IPS-NIHi11 (cell line): Measurements from ENCODE around the gene PDE4A.
A peak's percentile ranks its signal among the peaks of the same experiment; 100 is the strongest.
"Not testable (repeated sequence)": the region's sequence is repeated elsewhere in the genome, so short reads cannot be mapped to it uniquely, and the experiment has no call there.

Experiments used
- DNase-seq: peaks from one replicate; pipeline ENCODE4 v3.0.0; 2012; ENCODE audit warnings: mixed read lengths, low spot score

PDE4A gene

DNA sequence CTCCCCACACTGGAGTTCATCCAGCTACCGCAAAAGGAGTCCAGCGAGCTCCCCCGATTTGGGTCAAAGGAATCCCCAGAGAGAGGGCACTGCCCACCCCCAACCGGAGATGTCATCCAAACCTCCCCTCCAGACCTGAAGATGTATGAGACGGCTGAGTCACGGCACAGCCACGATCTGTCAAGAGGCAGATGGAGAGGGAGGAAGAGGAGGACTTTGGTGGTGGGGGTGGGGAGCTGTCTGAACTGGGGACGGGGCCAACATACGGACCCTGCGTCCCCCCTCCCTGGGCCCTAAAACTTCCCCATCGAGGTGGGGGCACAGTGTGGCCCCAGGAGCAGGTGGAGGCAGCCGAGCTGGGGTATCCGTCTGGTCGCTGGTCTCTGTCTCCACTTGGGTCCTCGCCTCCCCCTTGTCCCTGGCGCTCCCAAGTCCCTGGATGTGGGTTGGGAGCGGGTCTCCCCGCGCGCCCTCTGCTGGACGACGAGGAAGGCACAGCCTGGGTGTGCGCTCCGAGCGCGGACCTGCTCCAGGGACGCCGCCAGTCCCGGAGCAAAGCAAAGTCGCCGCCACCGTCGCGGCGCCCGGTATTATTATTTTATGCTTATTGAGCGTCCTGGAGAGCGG is 3.8 kb downstream of the PDE4A start:
- peak; percentile 93 for DNase-seq

GRCh38 chr19:10427169-10427568 is 6.8 kb downstream of the PDE4A start:
- DNase-seq, result no peak

- DNase-seq, result no peak
Observed at GRCh38 chr19:10428996-10429381, 8.7 kb downstream of the PDE4A start.

DNA sequence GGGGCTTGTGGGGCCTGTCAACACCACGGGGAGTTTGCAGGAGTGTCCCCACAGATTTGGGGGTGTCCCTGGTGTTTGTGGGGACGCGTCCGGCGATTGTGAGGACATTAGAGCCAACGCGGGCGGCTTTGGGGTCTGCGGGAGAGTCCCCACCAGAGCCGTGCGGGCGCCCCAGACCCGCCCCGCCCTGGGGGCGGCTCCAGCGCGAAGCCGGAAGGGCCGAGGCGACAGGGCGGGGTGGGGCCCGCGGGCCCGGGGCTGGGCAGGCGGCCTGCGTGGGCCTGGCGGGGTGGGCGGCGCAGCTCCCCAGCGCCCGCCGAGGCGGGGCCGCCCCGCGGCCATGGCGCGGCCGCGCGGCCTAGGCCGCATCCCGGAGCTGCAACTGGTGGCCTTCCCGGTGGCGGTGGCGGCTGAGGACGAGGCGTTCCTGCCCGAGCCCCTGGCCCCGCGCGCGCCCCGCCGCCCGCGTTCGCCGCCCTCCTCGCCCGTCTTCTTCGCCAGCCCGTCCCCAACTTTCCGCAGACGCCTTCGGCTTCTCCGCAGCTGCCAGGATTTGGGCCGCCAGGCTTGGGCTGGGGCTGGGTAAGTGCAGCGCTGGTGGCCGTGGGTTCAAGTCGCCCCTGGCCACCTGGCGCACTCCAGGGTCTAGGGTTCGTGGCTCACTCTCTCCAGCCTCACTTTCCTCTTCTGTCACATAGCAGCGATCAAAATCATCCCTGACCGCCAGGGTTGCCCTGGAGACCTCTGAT is 10.3 kb downstream of the PDE4A start:
- DNase-seq, result peak; percentile 67

DNA sequence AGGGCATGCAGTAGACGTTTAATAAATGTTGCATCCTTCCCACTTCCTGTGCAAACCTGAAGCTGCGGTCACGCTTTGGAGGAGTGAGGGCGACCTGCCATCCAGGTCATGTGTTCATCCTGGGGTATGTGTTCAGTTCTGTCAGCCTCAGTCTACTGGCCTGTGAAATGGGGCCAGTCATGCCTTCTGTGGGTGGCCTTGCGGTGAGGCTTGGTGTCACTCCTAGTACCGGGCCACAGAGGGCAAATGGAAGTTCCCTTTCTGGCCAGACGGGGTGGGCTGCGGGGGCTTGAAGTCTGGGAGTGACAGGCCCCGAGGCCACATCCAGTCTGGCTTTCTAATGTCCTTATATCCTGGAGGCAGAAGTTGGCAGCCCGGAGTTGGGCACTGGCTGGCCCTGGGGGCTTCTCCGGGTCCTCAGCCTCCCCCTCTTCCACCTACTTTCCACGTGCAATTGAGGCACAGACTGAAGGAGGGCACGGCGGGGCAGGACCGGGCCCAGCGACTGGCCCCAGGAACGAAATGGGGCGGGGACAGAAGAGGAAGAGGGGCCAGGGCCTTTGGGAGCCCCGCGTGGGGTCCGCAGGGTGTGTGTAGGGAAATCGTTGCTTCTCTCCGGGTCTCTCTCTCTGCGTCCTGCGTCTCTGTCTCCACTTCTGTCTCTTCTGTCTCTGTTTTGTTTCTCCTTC is 11.1 kb downstream of the PDE4A start:
- DNase-seq, result no peak

- peak; percentile 83 for DNase-seq
Observed at GRCh38 chr19:10431943-10432735, 11.8 kb downstream of the PDE4A start.

GRCh38 chr19:10432736-10433130 is 12.4 kb downstream of the PDE4A start:
- no peak for DNase-seq

- DNase-seq, result no peak
Observed at GRCh38 chr19:10433131-10433536, 12.8 kb downstream of the PDE4A start.

DNA sequence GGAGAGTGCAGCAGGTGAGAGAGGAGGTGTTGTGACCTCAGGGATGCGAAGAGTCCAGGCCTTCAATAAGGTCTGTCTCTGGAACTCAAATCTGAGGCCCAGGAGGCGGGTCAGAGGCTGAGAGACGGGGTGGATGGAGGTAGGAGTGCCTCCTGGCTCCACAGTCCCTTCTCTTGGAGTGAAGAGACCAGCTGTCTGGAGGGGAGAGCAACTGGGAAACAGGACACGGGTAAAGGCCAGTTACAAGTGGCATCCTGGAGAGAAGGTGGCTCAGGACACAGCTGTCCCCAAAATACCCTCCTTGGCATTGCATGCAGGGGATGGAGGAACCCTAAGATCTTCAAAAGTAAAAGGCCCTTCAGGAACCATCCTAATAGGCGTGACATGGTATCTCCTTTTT is 19.2 kb downstream of the PDE4A start:
- no peak for DNase-seq

DNA sequence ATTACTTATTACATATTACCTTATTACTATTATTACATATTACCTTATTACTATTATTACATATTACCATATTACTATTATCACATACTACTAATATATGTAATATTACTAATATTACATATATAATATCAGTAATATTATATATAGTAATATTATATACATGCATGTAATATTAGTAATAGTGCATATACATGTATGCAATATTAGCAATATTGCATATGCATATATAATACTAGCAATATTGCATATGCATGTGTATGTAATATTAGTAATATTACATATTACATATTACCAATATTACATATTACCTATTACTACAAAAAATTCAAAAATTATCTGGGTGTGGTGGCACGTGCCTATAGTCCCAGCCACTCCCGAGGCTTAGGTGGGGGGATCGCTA is 22.4 kb downstream of the PDE4A start:
- no peak for DNase-seq

DNA sequence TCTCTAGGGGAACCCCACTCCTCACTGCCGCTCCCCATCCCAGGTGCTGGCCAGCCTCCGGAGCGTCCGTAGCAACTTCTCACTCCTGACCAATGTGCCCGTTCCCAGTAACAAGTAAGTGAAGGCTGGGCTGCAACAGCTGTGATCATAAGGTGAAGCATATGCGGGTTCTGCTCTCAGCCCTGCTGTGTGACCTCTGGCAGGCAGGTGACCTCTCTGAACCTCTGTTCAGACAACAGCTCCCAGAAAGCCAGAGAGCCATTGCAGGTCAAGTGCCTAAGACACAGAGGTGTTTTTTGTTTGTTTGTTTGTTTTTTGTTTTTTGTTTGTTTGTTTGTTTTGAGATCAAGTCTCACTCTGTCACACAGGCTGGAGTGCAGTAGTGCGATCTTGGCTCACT is 28.7 kb downstream of the PDE4A start:
- no peak for DNase-seq

DNA sequence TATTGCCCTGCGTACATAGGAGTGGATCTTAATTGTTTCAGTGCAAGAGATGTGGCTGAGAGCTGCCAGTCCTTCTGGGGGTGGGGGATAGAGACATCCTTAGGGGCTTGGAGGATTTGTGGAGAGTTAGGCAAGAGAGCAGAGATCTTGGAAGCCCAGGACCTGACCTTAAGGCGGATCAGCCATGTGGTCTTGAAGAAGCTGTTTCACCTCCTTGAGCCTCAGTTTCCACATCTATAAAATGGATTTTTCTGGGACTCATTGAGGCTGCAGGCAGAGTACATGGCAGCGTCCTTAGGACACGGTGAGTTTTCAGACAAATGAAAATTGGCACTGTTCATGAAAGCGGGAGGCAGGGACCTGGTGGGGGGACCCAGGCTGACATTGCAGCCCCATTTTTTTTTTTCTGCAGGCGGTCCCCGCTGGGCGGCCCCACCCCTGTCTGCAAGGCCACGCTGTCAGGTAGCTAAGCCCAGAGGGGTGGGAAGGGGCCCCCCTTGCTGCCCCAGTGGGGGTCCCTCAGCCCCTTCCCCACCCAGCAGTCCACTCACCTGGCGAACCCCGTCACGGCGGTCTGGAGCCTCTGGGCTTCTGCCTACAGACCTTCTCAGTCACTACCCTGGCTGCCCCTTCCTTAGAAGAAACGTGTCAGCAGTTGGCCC is 30.0 kb downstream of the PDE4A start:
- DNase-seq, result no peak

- DNase-seq, result peak; percentile 90
Observed at GRCh38 chr19:10450853-10451609, 30.7 kb downstream of the PDE4A start.

GRCh38 chr19:10452726-10453618 is 32.6 kb downstream of the PDE4A start:
- no peak for DNase-seq

GRCh38 chr19:10453852-10454251 is 33.5 kb downstream of the PDE4A start:
- no peak for DNase-seq

DNA sequence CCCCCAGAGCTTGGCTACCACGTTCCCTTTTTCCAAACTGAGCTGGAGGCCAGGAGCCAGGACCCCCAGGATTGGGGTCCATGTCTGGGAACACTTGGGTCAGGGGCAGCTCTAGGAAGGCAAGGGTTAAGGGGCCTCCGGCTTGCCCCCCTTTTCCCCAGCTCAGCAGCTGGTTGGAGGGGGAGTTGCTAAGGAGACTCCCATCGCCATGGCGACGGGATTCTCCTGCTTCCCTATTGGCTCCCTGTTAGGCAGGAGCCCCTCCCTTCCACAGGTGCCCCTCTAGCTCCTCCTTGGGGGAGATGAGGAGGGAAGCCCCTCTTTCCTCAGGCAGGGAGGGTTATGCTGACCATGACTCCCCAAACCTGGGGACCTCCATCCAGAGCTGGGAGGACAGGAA is 33.9 kb downstream of the PDE4A start:
- peak; percentile 90 for DNase-seq

GRCh38 chr19:10458733-10459132 is 38.4 kb downstream of the PDE4A start:
- DNase-seq, result not testable (repeated sequence)

GRCh38 chr19:10460714-10461046 is 40.3 kb downstream of the PDE4A start:
- DNase-seq, result no peak

- peak; percentile 99 for DNase-seq
Observed at GRCh38 chr19:10461047-10461949, 41.0 kb downstream of the PDE4A start.
